Activated B cell treated with CpG ODN at 0.5 μM for 24 hours (primary cell): ENCODE results near the gene SLC9A3. TPM values are rescaled to one million over a fixed set of nuclear protein-coding genes. Genes with fewer than 3 reads are reported as not detected.

Experiments
- ATAC-seq: fragments of 200-7000 bp; cut with Tn5 transposase; one replicate; pipeline ENCODE4 v1.10.0; 2021; ENCODE audit warnings: low read depth, mild to moderate bottlenecking, moderate library complexity
- CTCF ChIA-PET: fragments of 350-600 bp; sonication (Branson Sonifier 250); formaldehyde crosslinking; loops from one replicate; lab custom pipeline; 2021; ENCODE audit warnings: antibody characterized with exemption; lab: Charles Lee
- POLR2A ChIA-PET: fragments of 350-600 bp; sonication (Branson Sonifier 250); formaldehyde crosslinking; loops from one replicate; lab custom pipeline; 2021; ENCODE audit warnings: antibody characterized with exemption; lab: Charles Lee
- DNase-seq: peaks from one replicate; pipeline ENCODE4 v3.0.0; 2022
- H3K27ac Mint-ChIP-seq: one replicate; pipeline ENCODE4 v1.8.0; 2020; ENCODE audit warnings: mixed read lengths
- H3K27me3 Mint-ChIP-seq: one replicate; pipeline ENCODE4 v1.8.0; 2021; ENCODE audit warnings: mixed read lengths
- H3K36me3 Mint-ChIP-seq: one replicate; pipeline ENCODE4 v1.8.0; 2021; ENCODE audit warnings: low read depth, mixed read lengths
- H3K4me1 Mint-ChIP-seq: one replicate; pipeline ENCODE4 v1.8.0; 2021; ENCODE audit warnings: mixed read lengths
- H3K4me3 Mint-ChIP-seq: one replicate; pipeline ENCODE4 v1.8.0; 2020; ENCODE audit warnings: mild to moderate bottlenecking, mixed read lengths
- H3K9me3 Mint-ChIP-seq: one replicate; pipeline ENCODE4 v1.8.0; 2020; ENCODE audit warnings: mixed read lengths
- intact Hi-C: fragments of 100-400 bp; cut with micrococcal nuclease; formaldehyde crosslinking; loops from one replicate; pipeline ENCODE4 v1.15.1; 2024
- total RNA-seq: library from RNA; stranded (reverse); gene quantifications from 2 replicates; pipeline ENCODE4 v1.2.3, GENCODE V29; 2022
- TF ChIP-seq, protein P1 (sequence below): fragments of 200-600 bp; IDR thresholded peaks from one replicate; pipeline ENCODE4 v1.8.0; 2022; ENCODE audit warnings: antibody characterized with exemption, mild to moderate bottlenecking

SLC9A3 gene
- total RNA-seq, 1 donor from 2014 or later: 0.20 TPM

DNA sequence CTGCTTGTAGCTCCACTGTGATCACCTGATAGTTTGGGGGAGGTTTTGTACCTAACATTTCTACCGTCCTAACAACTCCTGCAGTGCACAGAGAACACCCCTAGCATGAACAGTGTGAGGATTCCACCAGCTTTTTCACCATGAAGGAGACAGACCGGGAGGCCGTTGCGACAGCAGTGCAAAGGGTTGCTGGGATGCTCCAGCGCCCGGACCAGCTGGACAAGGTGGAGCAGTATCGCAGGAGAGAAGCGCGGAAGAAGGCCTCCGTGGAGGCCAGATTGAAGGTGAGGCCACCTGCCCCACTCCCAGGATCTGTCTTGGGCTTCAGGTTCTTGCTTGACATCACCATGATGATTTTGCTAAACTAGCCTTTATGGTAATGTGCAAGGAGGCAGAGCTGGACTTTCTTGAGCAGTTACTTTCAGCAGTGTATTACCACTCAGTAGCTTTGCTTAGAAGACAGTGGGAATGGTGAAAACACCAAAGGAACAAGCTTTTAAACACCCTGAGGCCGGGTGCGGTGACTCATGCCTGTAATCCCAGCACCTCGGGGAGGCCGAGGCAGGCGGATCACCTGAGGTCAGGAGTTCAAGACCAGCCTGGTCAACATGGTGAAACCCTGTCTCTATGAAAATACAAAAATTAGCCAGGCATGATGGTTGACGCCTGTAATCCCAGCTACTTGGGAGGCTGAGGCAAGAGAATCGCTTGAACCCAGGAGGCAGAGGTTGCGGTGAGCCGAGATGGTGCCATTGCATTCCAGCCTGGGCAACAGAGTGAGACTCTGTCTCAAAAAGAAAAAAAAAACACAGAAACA, 78.0 kb downstream of the SLC9A3 start:
- ChIA-PET CTCF (interaction anchor here (0.7 to 1.9 kb wide), 14 partner anchors 9 to 456 kb away, joined by 3 to 12 read pairs (median 4); partner anchors contain the start of genes BRD9 and TRIP13), POLR2A (interaction anchor here (0.6 to 1.5 kb wide), 6 partner anchors 15 to 175 kb away, joined by 3 to 5 read pairs (median 4); partner anchors contain the start of gene PDCD6)
- DNase-seq (peak; percentile 5), ATAC-seq (no peak)
- intact Hi-C loops: loop anchor here (2.0 to 5.0 kb wide), 4 partner anchors 19 to 457 kb away; no protein-coding TSS in a partner anchor
- Mint-ChIP-seq H3K4me3 (no peak overlapping the region), H3K4me1 (peaks cover 33% of the 10 kb centered on the region), H3K9me3 (peaks cover 2% of the 10 kb centered on the region), H3K27ac (no peak overlapping the region), H3K27me3 (no peaks in the 10 kb centered on the region), H3K36me3 (peaks cover 62% of the 10 kb centered on the region)
- TF ChIP-seq, protein P1, sequence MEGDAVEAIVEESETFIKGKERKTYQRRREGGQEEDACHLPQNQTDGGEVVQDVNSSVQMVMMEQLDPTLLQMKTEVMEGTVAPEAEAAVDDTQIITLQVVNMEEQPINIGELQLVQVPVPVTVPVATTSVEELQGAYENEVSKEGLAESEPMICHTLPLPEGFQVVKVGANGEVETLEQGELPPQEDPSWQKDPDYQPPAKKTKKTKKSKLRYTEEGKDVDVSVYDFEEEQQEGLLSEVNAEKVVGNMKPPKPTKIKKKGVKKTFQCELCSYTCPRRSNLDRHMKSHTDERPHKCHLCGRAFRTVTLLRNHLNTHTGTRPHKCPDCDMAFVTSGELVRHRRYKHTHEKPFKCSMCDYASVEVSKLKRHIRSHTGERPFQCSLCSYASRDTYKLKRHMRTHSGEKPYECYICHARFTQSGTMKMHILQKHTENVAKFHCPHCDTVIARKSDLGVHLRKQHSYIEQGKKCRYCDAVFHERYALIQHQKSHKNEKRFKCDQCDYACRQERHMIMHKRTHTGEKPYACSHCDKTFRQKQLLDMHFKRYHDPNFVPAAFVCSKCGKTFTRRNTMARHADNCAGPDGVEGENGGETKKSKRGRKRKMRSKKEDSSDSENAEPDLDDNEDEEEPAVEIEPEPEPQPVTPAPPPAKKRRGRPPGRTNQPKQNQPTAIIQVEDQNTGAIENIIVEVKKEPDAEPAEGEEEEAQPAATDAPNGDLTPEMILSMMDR: no peak

DNA sequence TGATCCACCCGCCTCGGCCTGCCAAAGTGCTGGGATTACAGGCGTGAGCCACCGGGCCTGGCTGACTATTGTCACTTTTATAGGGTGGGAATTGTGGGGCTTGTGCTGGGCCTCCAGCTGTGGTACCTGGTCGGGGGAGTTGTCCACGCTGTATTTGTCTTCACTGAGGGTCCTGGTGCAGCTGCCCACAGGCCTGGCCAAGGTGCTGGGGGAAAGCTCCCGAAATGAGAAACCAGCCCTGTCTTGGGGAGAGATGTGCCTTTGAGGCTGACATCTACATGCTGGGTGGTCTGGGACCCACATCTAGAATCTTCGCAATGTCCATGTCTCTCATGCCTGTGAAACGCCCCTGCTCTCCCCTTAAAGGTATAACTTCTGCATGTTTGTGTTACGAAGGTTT, 78.7 kb downstream of the SLC9A3 start:
- CTCF ChIA-PET: interaction anchor here (1.1 to 1.9 kb wide), 3 partner anchors 17 to 457 kb away, joined by 3 to 12 read pairs (median 4); no protein-coding TSS in a partner anchor
- ATAC-seq (no peak), DNase-seq (peak; percentile 12)
- Mint-ChIP-seq H3K27me3 (no peaks in the 10 kb centered on the region), H3K4me1 (peaks cover 34% of the 10 kb centered on the region), H3K9me3 (no peaks in the 10 kb centered on the region), H3K27ac (no peak overlapping the region), H3K4me3 (no peak overlapping the region), H3K36me3 (peaks cover 55% of the 10 kb centered on the region)
- intact Hi-C loops: loop anchor here (5.0 kb wide), 2 partner anchors 97 to 227 kb away; no protein-coding TSS in a partner anchor
- POLR2A ChIA-PET: no interaction called here
- TF ChIP-seq, protein P1: no peak

DNA sequence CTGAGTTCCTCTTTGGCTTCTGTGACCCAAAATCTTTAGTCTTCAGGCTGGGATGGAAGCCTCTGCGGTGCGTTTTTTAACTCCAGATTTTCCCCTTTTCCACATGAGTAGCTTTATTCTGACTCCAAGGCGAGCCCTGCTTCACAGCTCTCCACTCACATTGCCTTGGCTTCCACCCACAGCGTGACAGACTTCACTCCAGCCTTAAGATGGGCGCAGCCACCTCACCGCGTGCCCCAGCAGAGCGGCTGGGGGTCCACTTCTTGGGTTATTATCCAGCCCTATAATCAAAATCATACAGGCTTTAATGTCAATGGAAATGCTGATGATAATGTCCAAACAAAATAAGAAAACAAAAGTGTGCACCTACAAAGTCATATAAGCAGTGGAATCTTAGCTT, 80.0 kb downstream of the SLC9A3 start:
- TF ChIP-seq, protein P1: no peak
- POLR2A ChIA-PET: interaction anchor here (0.7 kb wide), 1 partner anchor 22 kb away, joined by 3 read pairs; no protein-coding TSS in a partner anchor

DNA sequence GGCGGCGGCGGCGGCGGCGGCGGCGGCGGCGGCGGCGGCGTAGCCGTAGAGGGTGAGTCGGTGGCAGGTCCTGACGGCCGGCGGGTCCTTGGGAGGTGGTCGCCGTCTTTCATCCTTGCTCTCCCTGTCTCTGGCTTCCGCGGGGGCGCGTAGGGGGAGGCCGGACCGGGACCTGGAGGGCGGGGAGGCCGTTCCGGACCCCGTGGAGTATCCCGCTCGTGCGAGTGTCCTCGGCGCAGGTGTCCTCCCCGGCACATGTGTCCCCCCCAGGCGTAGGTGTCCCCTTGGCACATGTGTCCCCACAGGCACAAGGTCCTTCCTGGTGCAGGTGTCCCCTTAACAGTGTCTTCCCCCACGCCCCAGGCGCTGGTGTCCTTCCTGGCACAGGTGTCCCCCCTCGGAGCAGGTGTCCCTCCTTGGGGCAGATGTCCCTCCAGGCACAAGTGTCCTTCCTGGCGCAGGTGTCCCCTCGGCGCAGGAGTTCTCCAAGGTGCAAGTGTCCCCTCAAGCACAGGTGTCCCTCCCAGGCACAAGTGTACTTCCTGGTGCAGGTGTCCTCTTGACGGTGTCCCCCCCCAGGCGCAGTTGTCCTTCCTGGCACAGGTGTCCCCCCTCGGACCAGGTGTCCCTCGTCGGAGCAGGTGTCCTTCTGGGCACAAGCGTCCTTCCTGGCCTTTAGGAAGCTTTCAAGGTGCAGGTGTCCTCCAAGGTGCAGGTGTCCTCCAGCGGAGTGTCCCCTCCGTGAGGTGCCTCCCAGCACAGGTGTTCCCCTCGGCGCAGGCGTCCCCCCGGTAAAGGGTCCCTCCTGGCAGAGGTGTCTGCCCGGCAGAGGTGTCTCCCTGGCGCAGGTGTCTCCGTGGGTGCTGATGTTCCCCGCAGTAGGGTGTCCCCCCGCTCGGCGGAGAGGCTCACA, 80.8 kb downstream of the SLC9A3 start:
- ATAC-seq: peak; percentile 10
- H3K27ac Mint-ChIP-seq: peak overlapping the region; percentile 78
- TF ChIP-seq, protein P1: no peak
- H3K4me1 Mint-ChIP-seq: peaks cover 36% of the 10 kb centered on the region
- POLR2A ChIA-PET: interaction anchor here (1.0 kb wide), 2 partner anchors 29 to 172 kb away, joined by 3 to 4 read pairs; partner anchors contain the start of gene PDCD6
- H3K4me3 Mint-ChIP-seq: peak overlapping the region; percentile 94
- H3K9me3 Mint-ChIP-seq: no peaks in the 10 kb centered on the region
- H3K27me3 Mint-ChIP-seq: no peaks in the 10 kb centered on the region
- intact Hi-C loops: loop anchor here (1.0 to 5.0 kb wide), 4 partner anchors 19 to 226 kb away; partner anchors contain the start of genes CCDC127, CEP72, PDCD6 and SDHA
- CTCF ChIA-PET: no interaction called here
- DNase-seq: peak; percentile 18
- peaks cover 34% of the 10 kb centered on the region for H3K36me3 Mint-ChIP-seq

More for the DNA sequence above, 80.0 kb downstream of the SLC9A3 start:
- no peaks in the 10 kb centered on the region for H3K27me3 Mint-ChIP-seq
- peaks cover 41% of the 10 kb centered on the region for H3K36me3 Mint-ChIP-seq
- DNase-seq: peak; percentile 12
- no peaks in the 10 kb centered on the region for H3K9me3 Mint-ChIP-seq
- peaks cover 36% of the 10 kb centered on the region for H3K4me1 Mint-ChIP-seq
- CTCF ChIA-PET: no interaction called here
- H3K27ac Mint-ChIP-seq: peak overlapping the region; percentile 78
- ATAC-seq: no peak
- H3K4me3 Mint-ChIP-seq: peak overlapping the region; percentile 94
- intact Hi-C loops: loop anchor here (5.0 kb wide), 1 partner anchor 227 kb away; the partner anchor contains the start of genes CCDC127 and SDHA
